GM12872 (cell line): ENCODE data around the gene RAB21.
A peak's percentile ranks its signal among the peaks of the same experiment; 100 is the strongest.

ENCODE experiments used
- CTCF ChIP-seq: IDR thresholded peaks from 3 replicates; pipeline ENCODE4 v1.5.1; 2011; ENCODE audit warnings: low read depth, mild to moderate bottlenecking, low read length, moderate library complexity; ENCODE audit not compliant: insufficient read depth

The RAB21 gene

GRCh38 chr12:71767183-71767582, 12.5 kb downstream of the RAB21 start:
- no peak for TF ChIP-seq CTCF

GRCh38 chr12:71768900-71769299, 14.2 kb downstream of the RAB21 start:
- no peak for TF ChIP-seq CTCF

- no peak for TF ChIP-seq CTCF
These were observed 16.4 kb downstream of the RAB21 start for GRCh38 chr12:71771069-71771468.

- TF ChIP-seq CTCF: no peak
These were observed 18.1 kb downstream of the RAB21 start for GRCh38 chr12:71772735-71773134.

GRCh38 chr12:71780237-71780822, 25.7 kb downstream of the RAB21 start:
- TF ChIP-seq CTCF: peak; percentile 58

- TF ChIP-seq CTCF: no peak
These were observed 27.4 kb downstream of the RAB21 start for GRCh38 chr12:71782017-71782416.

- no peak for TF ChIP-seq CTCF
These were observed 32.2 kb downstream of the RAB21 start for GRCh38 chr12:71786829-71787228.
